Astrocyte (in vitro differentiated cells and primary cell): ENCODE results near the gene ZNF683. TPM values are rescaled to one million over a fixed set of nuclear protein-coding genes. Genes with fewer than 3 reads are reported as not detected.
A peak's percentile ranks its signal among the peaks of the same experiment; 100 is the strongest.

Source experiments
- DNase-seq: peaks from one replicate; pipeline ENCODE4 v3.0.0-alpha.2; 2010; ENCODE audit warnings: low read depth
- FAIRE-seq: peaks from 2 replicates; lab custom pipeline; 2011; peaks lifted over from hg19 to GRCh38; lab: Jason Lieb, UNC
- H2AFZ ChIP-seq: 2 replicates; pipeline ENCODE4 v1.6.0; 2012; ENCODE audit warnings: low read depth, low read length, inconsistent platforms
- H3K27ac ChIP-seq: 2 replicates; pipeline ENCODE4 v1.5.1; 2011; ENCODE audit warnings: low read depth, low read length, inconsistent platforms
- H3K27me3 ChIP-seq: 2 replicates; pipeline ENCODE4 v1.6.0; 2011; ENCODE audit warnings: low read length, inconsistent platforms; ENCODE audit not compliant: insufficient read depth
- H3K36me3 ChIP-seq: 2 replicates; pipeline ENCODE4 v1.5.1; 2011; ENCODE audit warnings: low read length, inconsistent platforms; ENCODE audit not compliant: insufficient read depth
- H3K4me1 ChIP-seq: 2 replicates; pipeline ENCODE4 v1.5.1; 2011; ENCODE audit warnings: low read length, inconsistent platforms; ENCODE audit not compliant: insufficient read depth
- H3K4me2 ChIP-seq: 2 replicates; pipeline ENCODE4 v1.6.0; 2012; ENCODE audit warnings: low read length, inconsistent platforms
- H3K4me3 ChIP-seq: 2 replicates; pipeline ENCODE4 v1.5.1; 2011; ENCODE audit warnings: low read depth, mild to moderate bottlenecking, low read length, inconsistent platforms; ENCODE audit not compliant: insufficient read depth
- H3K79me2 ChIP-seq: 2 replicates; pipeline ENCODE4 v1.6.0; 2012; ENCODE audit warnings: mild to moderate bottlenecking, low read length, inconsistent platforms; ENCODE audit not compliant: insufficient read depth
- H3K9ac ChIP-seq: 2 replicates; pipeline ENCODE4 v1.6.0; 2012; ENCODE audit warnings: mild to moderate bottlenecking, low read length, inconsistent platforms
- H3K9me3 ChIP-seq: 2 replicates; pipeline ENCODE4 v1.5.1; 2012; ENCODE audit warnings: low read depth, mild to moderate bottlenecking, low read length, inconsistent platforms; ENCODE audit not compliant: insufficient read depth
- H4K20me1 ChIP-seq: 2 replicates; pipeline ENCODE4 v1.6.0; 2012; ENCODE audit warnings: low read length, inconsistent platforms; ENCODE audit not compliant: insufficient read depth
- H3K27ac Mint-ChIP-seq: one replicate; pipeline ENCODE4 v1.8.0; 2021; ENCODE audit warnings: mild to moderate bottlenecking, mixed read lengths; ENCODE audit not compliant: unreplicated experiment
- H3K27me3 Mint-ChIP-seq: one replicate; pipeline ENCODE4 v1.8.0; 2021; ENCODE audit warnings: low read depth, mixed read lengths; ENCODE audit not compliant: unreplicated experiment
- H3K36me3 Mint-ChIP-seq: one replicate; pipeline ENCODE4 v1.8.0; 2021; ENCODE audit warnings: low read depth, mixed read lengths; ENCODE audit not compliant: unreplicated experiment
- H3K4me1 Mint-ChIP-seq: one replicate; pipeline ENCODE4 v1.8.0; 2021; ENCODE audit warnings: low read depth, mixed read lengths; ENCODE audit not compliant: unreplicated experiment
- H3K4me3 Mint-ChIP-seq: one replicate; pipeline ENCODE4 v1.8.0; 2021; ENCODE audit warnings: mild to moderate bottlenecking, moderate library complexity, mixed read lengths; ENCODE audit not compliant: unreplicated experiment
- H3K9me3 Mint-ChIP-seq: one replicate; pipeline ENCODE4 v1.8.0; 2021; ENCODE audit warnings: mild to moderate bottlenecking, mixed read lengths; ENCODE audit not compliant: unreplicated experiment
- EZH2 ChIP-seq: IDR thresholded peaks from 2 replicates; pipeline ENCODE4 v1.6.1; 2012; ENCODE audit warnings: mild to moderate bottlenecking, low read length, inconsistent platforms; ENCODE audit not compliant: insufficient read depth
- total RNA-seq: library from RNA; stranded (reverse); gene quantifications from 2 replicates; pipeline ENCODE4 v1.2.1, GENCODE V29; 2021
- TF ChIP-seq, protein P1 (sequence below): IDR thresholded peaks from 2 replicates; pipeline ENCODE4 v1.5.1; 2011; ENCODE audit warnings: low read depth, mild to moderate bottlenecking, inconsistent platforms, low read length, moderate library complexity; ENCODE audit not compliant: insufficient read depth

ZNF683 gene
- total RNA-seq, 1 donor from 2014 or later: not detected

- Histone ChIP-seq H3K4me2 (no peak overlapping the region), H3K36me3 (no peaks in the 10 kb centered on the region), H2AFZ (no peak overlapping the region), H3K79me2 (no peaks in the 10 kb centered on the region), H3K27me3 (no peaks in the 10 kb centered on the region), H3K9me3 (no peaks in the 10 kb centered on the region), H4K20me1 (no peaks in the 10 kb centered on the region), H3K9ac (peak overlapping the region; percentile 63), H3K27ac (no peak overlapping the region), H3K4me3 (no peak overlapping the region), H3K4me1 (peaks cover 5% of the 10 kb centered on the region)
- Mint-ChIP-seq H3K36me3 (peaks cover 3% of the 10 kb centered on the region), H3K4me1 (peaks cover 7% of the 10 kb centered on the region), H3K27me3 (peaks cover 3% of the 10 kb centered on the region), H3K9me3 (no peaks in the 10 kb centered on the region), H3K27ac (no peak overlapping the region), H3K4me3 (no peak overlapping the region)
- FAIRE-seq (no peak), DNase-seq (no peak)
- TF ChIP-seq EZH2: no peak
- TF ChIP-seq, protein P1, sequence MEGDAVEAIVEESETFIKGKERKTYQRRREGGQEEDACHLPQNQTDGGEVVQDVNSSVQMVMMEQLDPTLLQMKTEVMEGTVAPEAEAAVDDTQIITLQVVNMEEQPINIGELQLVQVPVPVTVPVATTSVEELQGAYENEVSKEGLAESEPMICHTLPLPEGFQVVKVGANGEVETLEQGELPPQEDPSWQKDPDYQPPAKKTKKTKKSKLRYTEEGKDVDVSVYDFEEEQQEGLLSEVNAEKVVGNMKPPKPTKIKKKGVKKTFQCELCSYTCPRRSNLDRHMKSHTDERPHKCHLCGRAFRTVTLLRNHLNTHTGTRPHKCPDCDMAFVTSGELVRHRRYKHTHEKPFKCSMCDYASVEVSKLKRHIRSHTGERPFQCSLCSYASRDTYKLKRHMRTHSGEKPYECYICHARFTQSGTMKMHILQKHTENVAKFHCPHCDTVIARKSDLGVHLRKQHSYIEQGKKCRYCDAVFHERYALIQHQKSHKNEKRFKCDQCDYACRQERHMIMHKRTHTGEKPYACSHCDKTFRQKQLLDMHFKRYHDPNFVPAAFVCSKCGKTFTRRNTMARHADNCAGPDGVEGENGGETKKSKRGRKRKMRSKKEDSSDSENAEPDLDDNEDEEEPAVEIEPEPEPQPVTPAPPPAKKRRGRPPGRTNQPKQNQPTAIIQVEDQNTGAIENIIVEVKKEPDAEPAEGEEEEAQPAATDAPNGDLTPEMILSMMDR: no peak
Measured at GRCh38 chr1:26322042-26322331, 50.6 kb downstream of the ZNF683 start.

GRCh38 chr1:26321315-26322041 lies 51.1 kb downstream of the ZNF683 start:
- H3K27ac ChIP-seq: no peak overlapping the region
- Mint-ChIP-seq H3K36me3 (peaks cover 3% of the 10 kb centered on the region), H3K9me3 (no peaks in the 10 kb centered on the region), H3K27ac (peak overlapping the region; percentile 68), H3K27me3 (peaks cover 3% of the 10 kb centered on the region), H3K4me3 (no peak overlapping the region), H3K4me1 (peaks cover 7% of the 10 kb centered on the region)
- TF ChIP-seq EZH2: no peak
- TF ChIP-seq, protein P1: peak; percentile 81
- H4K20me1 ChIP-seq: no peaks in the 10 kb centered on the region
- no peaks in the 10 kb centered on the region for H3K36me3 ChIP-seq
- no peaks in the 10 kb centered on the region for H3K9me3 ChIP-seq
- peak; percentile 52 for DNase-seq
- H3K4me1 ChIP-seq: peaks cover 5% of the 10 kb centered on the region
- no peaks in the 10 kb centered on the region for H3K27me3 ChIP-seq
- H3K4me2 ChIP-seq: peak overlapping the region; percentile 47
- FAIRE-seq: no peak
- no peaks in the 10 kb centered on the region for H3K79me2 ChIP-seq
- no peak overlapping the region for H3K4me3 ChIP-seq
- H2AFZ ChIP-seq: peak overlapping the region; percentile 87
- H3K9ac ChIP-seq: peak overlapping the region; percentile 63

- peak overlapping the region; percentile 47 for H3K4me2 ChIP-seq
- peaks cover 3% of the 10 kb centered on the region for H3K27me3 Mint-ChIP-seq
Measured at GRCh38 chr1:26320896-26321295, 51.7 kb downstream of the ZNF683 start.

More at GRCh38 chr1:26320896-26321295, 51.7 kb downstream of the ZNF683 start:
- no peak for TF ChIP-seq EZH2
- TF ChIP-seq, protein P1: no peak
- FAIRE-seq (no peak), DNase-seq (no peak)
- no peaks in the 10 kb centered on the region for H3K9me3 ChIP-seq
- H3K9ac ChIP-seq: peak overlapping the region; percentile 63
- H4K20me1 ChIP-seq: no peaks in the 10 kb centered on the region
- no peak overlapping the region for H3K4me3 ChIP-seq
- H3K27ac ChIP-seq: no peak overlapping the region
- no peaks in the 10 kb centered on the region for H3K36me3 ChIP-seq
- H3K9me3 Mint-ChIP-seq: no peaks in the 10 kb centered on the region
- no peak overlapping the region for H3K4me3 Mint-ChIP-seq
- H3K4me1 Mint-ChIP-seq: peaks cover 7% of the 10 kb centered on the region
- H3K27ac Mint-ChIP-seq: peak overlapping the region; percentile 68
- peak overlapping the region; percentile 87 for H2AFZ ChIP-seq
- H3K27me3 ChIP-seq: no peaks in the 10 kb centered on the region
- H3K36me3 Mint-ChIP-seq: peaks cover 3% of the 10 kb centered on the region
- no peaks in the 10 kb centered on the region for H3K79me2 ChIP-seq
- H3K4me1 ChIP-seq: peaks cover 5% of the 10 kb centered on the region
